T-helper 2 cell (primary cell): ENCODE data around the gene RXRA.

Experiments
- DNase-seq, 5 experiments: peaks; one replicate each; pipeline versions ENCODE4 v3.0.0 to v3.0.0-alpha.2; 2012 to 2022

The RXRA gene

GRCh38 chr9:134420974-134421432 is 94.7 kb downstream of the RXRA start:
- no peak for DNase-seq

- DNase-seq = no peak
Observed at GRCh38 chr9:134421888-134422287, 95.6 kb downstream of the RXRA start.

GRCh38 chr9:134422301-134423090 is 96.2 kb downstream of the RXRA start:
- DNase-seq = no peak

GRCh38 chr9:134423166-134423565 is 96.9 kb downstream of the RXRA start:
- no peak for DNase-seq

GRCh38 chr9:134423749-134424148 is 97.5 kb downstream of the RXRA start:
- DNase-seq = no peak

DNA sequence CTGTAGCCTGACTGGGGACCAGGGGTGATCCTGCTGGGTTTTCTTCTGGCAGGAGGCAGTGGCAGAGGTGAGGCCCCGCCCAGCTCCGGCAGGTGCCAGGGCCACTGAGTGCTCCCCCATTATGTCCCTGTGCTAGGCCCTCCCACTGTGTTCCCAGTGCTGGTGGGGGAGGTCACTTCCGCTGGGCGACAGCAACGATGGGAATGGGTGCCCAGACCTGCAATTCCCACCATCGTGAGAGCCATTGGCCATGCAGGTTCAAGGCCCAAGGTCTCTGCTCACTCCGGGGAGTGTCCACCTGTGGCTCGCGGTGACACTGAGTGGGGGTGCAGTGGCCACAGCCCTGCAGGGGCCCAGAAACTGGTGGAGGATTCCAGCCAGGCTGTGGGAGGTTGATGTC is 98.6 kb downstream of the RXRA start:
- no peak for DNase-seq

DNA sequence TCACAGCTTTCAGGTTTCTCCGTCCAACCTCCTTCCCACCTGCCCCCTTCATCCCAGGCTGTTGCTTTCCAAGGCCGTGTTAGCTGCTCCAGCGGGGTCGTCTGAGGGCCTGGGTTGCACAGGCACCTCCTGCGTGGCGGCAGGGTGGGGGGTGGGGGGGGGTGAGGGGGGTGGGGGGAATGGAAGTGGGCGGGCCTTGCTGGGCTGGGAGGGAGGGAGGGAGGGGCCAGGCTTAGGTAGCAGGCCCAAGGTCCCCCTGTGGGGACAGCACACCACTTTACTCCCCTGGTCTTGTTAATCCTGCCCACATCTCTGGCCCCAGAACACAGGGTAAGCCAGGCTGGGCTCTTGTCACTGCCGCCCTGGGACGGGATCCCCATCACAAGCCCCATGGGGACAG is 99.1 kb downstream of the RXRA start:
- no peak for DNase-seq

GRCh38 chr9:134425812-134426211 is 99.6 kb downstream of the RXRA start:
- no peak for DNase-seq

DNA sequence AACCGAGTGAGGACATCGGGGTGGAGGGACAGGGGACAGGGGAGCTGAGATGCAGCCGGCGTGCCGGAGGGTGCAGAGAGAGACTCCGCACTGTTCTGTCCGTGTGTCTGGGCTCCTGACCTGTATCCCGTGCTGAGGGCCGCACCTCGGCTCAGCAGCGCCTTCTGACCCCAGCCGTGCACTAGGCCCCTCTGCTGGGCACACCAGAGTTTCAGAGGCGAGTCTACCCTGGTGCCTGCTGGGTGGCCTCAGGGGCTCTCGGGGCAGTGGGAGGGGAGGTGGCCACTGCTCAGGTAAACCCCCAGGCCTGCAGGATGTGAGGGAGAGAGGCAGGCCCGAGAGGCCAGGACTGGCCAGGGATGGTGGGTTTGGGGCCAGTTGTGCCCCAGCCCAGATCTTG is 100.2 kb downstream of the RXRA start:
- DNase-seq = no peak

DNA sequence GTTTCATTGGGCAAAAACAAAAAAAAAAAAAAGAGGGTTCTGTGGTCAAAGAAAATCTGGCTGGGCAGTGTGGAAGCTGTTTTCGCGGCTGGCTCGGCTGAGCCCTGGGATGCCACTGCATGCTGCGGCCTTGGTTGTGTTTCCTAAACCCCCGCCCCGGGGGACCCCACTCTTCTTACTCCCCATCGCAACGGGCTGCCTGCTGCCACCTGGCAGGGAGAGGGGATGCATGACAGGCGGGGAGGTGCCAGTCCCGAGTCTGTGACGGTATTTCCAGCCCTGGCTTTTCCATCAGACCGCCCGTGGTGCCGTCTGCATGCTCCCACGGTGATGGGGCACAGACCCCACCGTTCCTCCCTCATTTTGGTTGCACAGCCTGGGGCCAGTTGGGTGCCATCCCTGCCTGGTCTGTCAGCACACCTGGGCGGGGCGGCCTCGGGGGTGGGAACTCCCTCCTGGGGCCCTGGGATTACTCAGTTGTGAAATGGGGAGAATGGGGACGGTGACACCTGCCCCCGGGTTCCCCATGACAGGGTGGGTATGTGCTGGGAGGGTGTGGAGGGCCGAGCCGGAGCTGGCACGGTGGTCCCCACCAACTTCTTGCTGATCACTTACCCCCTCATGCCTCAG is 101.0 kb downstream of the RXRA start:
- no peak for DNase-seq

- no peak for DNase-seq
Observed at GRCh38 chr9:134428559-134428958, 102.3 kb downstream of the RXRA start.

GRCh38 chr9:134429007-134429406 is 102.8 kb downstream of the RXRA start:
- no peak for DNase-seq

DNA sequence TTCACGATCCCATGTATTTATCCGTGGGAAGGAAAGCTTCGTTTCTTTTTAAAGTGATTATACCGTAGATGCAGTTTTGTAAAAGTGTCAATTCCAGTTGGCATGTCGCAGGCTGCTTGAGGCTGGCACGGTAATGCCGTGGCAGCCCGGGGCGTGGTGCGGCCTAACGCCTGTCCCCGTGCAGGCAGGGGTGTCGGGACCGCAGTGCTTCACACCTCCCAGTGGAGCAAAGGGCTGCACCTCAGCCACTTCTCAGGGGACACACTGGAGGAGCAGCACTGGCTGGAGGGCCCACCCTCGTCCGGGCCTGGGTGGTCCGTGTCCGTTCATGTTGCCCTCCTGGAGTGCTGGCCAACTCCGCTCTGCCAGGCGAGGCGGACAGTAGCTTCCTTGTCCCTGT is 103.2 kb downstream of the RXRA start:
- no peak for DNase-seq

GRCh38 chr9:134431095-134431494 is 104.8 kb downstream of the RXRA start:
- no peak for DNase-seq

DNA sequence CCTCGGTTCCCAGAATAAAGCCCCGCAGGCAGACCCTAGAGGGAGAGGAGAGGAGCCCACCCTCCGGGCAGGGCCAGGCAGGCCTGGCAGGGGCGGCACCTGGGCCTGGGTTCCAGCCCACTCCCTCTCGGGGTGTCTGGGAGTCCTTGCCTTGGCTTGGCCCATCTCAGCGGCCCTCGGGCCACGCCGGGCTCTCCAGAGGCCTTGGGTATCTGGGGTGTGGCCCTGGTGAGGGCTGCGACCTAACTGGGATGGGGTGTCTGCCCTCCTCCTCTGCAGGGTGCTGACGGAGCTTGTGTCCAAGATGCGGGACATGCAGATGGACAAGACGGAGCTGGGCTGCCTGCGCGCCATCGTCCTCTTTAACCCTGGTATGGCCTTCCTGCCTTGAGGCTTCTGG is 105.4 kb downstream of the RXRA start:
- no peak for DNase-seq

DNA sequence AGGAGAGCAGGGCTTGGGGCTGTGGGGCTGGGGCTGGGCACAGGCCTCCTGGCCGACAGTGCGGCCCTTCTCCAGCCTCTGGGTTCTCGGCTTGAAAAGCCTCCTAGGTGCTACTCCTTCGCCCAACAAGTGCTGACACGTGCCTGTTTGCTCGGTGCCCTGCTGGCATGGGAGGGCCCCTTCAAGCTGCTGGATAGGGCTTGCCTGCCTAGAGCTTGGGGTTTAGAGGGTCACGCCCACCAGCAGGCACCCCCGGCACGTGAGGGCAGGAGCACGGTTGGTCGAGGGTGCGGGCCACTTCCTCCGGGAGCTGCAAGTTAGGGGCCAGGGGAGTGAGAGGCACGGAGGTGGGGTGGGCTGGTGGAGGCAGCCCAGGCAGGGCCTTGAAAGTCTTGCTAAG is 106.2 kb downstream of the RXRA start:
- no peak for DNase-seq

DNA sequence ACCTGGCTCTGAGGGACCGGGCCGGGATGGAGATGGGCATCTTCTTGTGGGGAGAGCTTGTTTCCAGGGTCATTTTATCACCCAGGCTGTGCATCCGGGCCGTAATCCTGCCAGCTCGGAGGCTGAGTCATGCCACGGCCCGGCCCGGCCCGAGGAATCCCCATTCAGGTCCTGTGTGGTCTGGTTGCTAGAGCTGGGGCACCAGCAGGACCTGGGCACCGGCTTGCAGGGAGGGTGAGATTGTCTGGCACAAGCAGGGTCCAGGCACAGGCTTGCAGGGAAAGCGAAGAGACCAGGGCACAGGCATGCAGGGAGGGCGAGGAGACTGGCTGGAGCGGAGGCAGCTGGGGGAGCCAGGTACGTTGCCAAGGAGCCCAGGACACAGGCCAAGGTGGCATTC is 106.8 kb downstream of the RXRA start:
- no peak for DNase-seq

- no peak for DNase-seq
Observed at GRCh38 chr9:134433909-134434882, 107.9 kb downstream of the RXRA start.

DNA sequence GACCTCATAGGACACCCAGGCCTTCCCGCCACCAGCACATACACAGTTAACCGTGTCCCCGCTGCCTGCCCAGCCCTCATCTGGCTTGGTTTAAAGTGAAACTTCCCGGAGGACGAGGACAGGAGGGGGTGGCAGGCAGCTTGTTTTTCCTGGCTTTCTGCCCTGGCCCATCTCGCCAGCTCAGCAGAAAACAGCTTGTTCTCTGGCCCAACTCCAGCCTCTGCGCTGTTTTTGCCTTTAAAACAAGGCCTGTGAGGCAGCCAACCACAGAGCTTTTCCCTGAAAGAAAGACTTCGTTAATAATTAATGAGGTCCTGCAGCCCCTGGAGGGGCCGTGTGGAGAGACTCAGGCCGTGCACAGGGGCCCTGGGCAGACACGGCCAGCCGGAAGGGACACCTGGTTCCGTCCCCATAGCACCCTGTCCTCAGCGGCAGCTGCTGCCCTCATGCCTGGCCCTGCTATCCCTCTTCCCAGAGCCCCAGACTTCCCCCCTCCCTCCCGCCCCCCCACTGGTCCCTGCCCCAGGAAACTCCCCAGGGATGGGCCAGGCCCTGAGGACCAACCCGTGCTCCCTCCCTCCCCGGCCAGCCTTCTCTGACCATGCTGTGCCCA is 108.7 kb downstream of the RXRA start:
- DNase-seq = no peak

- no peak for DNase-seq
Observed at GRCh38 chr9:134435550-134436378, 109.5 kb downstream of the RXRA start.

DNA sequence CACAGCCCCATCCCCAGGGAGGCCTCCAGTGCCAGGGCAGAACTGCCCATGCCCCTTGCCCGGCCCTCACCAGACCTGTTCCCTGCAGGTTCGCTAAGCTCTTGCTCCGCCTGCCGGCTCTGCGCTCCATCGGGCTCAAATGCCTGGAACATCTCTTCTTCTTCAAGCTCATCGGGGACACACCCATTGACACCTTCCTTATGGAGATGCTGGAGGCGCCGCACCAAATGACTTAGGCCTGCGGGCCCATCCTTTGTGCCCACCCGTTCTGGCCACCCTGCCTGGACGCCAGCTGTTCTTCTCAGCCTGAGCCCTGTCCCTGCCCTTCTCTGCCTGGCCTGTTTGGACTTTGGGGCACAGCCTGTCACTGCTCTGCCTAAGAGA is 110.1 kb downstream of the RXRA start:
- DNase-seq = no peak

DNA sequence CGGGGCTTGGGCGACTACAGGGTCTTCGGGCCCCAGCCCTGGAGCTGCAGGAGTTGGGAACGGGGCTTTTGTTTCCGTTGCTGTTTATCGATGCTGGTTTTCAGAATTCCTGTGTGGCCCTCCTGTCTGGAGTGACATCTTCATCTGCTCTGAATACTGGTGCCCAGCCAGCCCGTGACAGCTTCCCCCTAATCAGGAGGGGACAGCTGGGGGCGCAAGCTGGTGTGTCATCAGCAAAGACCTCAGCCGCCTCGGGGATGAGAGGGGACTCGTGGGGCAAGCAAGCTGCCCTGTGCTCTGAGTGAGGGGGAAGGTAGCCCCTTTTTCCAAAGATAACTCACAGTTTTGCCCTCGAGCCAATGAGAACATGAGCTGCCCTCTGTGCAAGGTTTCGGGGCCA is 110.7 kb downstream of the RXRA start:
- DNase-seq = no peak
